ENCODE results near the gene SPATA32.

Gene SPATA32

DNA sequence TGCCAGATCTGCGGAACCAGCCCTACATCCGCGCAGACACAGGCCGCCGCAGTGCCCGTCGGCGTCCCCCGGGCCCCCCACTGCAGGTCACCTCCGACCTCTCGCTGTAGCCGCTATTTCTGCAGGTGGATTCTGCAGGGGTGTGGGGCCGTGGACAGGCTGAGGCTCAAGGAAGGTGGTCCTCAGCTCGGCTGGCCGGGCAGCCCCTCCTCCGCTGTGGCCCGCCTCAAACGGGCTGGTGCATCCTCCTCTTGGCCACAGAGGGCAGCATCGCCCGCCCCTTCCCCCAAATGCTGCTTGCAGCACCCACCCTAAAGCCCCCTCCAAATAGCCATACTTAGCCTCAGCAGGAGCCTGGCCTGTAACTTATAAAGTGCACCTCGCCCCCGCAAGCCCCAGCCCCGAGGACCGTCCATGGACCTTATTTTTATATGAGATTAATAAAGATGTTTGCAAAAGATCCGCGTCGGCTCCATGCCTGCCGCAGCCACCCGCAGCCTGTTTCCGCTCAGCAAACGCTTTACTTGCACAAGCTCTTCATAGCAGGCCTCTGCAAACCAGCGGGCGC is 14.9 kb downstream of the SPATA32 start:
- DNase-seq (ENCODE audit: low read depth) = peak; percentile 76

DNA sequence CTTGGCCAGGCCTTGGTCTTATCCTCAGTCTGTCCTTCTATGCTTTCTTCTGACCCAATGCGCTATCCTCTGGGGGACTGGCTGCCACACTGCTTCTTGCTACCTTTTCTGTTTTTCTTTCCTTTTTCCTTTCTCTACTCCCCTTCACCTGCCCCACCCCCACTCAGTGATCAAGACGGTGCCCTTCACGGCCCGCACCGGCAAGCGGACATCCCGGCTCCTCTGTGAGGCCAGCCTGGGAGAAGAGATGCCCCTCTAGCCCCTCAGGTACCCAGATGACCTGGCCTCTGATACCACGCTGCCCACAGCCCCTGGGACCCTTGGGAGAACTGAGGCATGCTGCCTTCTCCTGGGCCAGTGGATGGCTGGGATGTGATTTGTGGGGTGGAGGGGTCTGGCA is 15.6 kb downstream of the SPATA32 start:
- DNase-seq (ENCODE audit: low read depth) = no peak

- DNase-seq (ENCODE audit: low read depth) = no peak
Measured at GRCh38 chr17:45244725-45245656, 16.9 kb downstream of the SPATA32 start.

- DNase-seq (ENCODE audit: low read depth) = no peak
Measured at GRCh38 chr17:45243750-45244149, 18.1 kb downstream of the SPATA32 start.

DNA sequence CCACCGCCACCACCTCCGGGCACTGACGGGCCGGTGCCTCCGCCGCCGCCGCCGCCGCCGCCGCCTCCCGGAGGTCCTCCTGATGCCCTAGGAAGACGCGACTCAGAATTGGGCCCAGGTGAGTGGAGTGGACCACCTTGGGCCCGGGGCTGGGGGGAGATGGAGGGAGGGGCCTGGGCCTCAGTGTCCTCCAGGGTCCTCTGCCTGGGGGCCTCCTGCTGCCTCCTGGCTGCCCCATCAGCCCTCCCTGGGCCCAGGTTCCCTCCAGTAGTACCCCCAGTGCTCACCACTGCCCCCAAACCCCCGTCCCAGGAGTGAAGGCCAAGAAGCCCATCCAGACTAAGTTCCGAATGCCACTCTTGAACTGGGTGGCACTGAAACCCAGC is 19.9 kb downstream of the SPATA32 start:
- DNase-seq (ENCODE audit: low read depth) = no peak

DNA sequence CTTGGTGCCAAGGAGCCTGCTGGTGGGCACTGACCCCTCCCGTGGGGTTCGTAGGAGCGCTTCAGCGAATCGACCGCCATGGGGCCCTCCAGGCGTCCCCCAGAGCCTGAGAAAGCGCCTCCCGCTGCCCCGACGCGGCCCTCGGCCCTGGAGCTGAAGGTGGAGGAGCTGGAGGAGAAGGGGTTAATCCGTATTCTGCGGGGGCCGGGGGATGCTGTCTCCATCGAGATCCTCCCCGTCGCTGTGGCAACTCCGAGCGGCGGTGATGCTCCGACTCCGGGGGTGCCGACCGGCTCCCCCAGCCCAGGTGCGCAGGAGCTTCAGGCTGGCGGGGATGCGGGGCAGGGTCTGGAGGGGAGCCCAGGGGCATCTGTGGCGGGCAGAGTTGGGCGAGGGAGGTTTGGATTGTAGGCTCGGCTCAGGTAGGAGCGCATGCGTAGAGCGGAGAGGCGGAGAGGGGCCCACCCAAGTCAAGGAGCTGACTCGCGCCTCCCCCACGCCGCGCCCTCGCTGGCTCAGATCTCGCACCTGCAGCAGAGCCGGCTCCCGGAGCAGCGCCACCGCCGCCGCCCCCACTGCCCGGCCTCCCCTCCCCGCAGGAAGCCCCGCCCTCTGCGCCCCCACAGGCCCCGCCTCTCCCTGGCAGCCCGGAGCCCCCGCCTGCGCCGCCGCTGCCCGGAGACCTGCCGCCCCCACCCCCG is 20.4 kb downstream of the SPATA32 start:
- no peak for DNase-seq (ENCODE audit: low read depth)

DNA sequence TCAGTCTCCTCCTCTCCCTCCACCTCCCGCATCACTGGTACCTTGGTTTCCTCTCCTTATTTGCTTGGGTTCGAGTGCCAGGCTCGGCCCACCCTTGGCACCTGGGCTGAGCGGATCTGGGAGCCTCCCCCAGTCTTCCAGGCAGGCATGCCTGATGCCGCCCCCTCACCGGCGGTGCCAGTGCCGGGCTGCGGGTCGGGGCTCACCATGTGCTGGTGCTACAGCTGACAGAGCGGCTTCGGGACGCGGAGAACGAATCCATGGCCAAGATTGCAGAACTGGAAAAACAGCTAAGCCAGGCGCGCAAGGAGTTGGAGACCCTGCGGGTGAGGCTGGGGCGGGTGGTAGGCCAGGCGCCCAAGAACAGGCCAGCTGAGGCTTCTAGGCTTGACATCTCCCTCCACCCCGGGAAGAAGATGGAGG is 21.0 kb downstream of the SPATA32 start:
- no peak for DNase-seq (ENCODE audit: low read depth)

DNA sequence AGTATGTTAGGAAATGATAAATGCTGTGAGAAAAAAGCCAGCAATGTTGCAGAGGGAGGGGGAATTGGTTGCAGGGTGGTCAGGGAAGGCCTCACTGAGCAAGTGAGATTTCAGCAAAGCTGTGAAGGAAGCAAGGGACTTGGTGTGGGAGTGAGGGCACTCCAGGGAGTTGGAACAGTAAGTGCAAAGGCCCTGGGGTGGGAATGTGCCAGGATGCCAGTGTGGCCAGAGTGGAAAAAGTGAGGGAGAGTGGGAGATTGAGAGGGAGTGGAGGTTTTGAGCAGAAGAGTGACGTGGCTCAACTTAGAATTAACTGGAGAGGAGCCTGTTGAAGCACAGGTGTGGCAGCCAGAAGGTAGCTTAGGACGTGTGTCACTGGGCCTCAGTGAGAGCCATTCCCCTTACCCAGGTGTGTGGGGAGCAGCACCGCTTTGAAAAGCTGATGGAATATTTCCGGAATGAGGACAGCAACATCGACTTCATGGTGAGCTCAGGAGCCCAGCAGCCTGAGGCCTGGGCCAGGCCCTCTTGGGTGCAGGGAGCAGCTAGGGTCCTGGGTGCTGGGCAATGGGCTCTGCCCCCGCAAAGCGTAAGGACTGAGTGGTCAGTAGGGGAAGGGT is 23.6 kb downstream of the SPATA32 start:
- DNase-seq (ENCODE audit: low read depth) = no peak

DNA sequence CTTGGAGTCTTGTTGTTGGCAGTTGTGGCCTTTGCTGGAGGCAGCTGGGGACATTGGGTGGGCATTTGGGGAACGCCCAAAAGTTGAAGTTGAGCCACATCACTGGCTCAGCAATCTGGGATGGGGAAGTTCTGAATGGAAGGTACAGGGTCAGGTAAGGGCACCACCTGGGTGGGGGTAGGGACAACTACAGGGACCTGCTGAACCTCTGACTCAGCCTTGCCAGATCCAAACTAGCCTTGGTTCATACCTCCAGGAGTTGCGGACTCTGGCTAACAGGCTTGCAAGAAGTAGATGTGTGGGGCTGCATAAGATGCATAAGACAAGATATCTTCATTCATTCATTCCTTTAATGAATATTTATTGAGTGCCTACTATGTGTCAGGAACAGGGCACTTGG is 24.2 kb downstream of the SPATA32 start:
- DNase-seq (ENCODE audit: low read depth) = no peak

DNA sequence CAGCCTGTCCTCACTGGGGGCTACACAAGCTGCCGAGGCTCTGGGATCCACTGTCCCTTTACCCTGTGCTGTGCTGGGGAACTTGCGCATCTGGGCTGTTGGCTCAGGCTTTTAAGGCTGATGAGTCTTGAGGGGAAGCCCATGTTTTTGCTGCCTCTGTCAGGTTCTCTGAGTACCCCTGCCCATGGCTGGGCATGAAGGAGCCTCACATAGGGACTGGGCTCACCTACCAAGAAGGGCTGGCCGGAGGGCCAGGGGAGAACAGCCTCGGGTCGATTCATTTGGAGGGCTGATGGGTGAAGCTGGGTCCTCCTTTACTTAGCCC is 25.6 kb downstream of the SPATA32 start:
- no peak for DNase-seq (ENCODE audit: low read depth)

- DNase-seq (ENCODE audit: low read depth) = peak; percentile 68
Measured at GRCh38 chr17:45235416-45236281, 26.2 kb downstream of the SPATA32 start.

DNA sequence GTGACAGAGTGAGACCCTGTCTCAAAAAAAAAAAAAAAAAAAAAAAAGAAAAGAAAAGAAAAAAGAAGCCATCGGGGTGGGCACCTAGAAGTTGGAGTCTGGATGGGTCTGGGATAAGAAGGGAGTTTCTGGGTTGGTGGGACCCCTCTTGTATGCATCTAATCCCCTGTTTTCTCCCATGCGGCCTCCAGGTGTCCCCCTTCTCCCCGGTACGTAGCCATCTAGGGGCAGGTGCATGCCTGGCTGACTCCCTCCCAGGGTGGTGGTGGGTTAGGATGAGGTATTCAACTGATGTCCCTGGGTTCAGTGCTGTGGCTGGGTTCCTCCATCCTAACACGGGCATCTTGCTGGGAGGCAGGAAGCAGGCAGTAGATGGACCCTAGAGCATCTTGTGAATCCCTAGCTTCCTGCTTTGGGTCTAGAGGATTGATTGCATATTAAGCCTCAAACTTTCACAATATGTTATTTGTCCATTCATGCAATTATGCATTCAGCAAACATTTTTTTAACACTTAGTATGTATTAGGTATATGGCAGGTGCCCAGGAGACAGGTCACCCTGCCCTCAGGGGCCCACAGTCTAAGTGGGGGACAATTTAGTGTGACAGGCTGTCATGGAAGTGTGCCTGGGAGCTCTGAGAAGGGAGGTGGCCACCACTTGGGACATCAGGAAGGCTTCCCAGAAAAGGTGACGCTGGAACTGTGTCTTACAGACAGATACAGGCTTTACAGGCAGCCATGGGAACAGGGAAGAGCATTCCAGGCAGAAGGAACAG is 27.1 kb downstream of the SPATA32 start:
- DNase-seq (ENCODE audit: low read depth) = peak; percentile 47

DNA sequence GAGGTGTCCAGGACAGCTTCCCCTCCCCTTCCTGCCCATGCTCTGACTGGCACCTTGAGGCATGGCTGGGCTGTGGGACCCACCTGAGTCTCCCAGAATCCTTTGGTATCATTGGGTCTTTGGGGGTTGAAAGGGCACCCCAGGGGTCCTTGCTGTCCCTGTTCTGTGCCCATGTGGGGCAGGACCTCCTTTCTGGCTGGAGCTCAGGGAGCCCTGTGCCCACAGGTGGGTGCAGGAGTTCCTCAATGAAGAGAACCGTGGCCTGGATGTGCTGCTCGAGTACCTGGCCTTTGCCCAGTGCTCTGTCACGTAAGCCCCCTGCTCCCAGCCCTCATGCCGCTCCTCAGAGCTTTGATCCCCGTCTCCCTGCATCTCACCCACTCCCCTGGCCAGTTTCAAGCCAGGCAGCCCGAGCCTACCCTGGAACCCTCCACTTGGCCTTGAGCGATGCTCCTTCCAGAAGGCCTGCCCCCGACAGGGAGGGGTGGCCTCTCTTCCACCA is 28.4 kb downstream of the SPATA32 start:
- DNase-seq (ENCODE audit: low read depth) = no peak

DNA sequence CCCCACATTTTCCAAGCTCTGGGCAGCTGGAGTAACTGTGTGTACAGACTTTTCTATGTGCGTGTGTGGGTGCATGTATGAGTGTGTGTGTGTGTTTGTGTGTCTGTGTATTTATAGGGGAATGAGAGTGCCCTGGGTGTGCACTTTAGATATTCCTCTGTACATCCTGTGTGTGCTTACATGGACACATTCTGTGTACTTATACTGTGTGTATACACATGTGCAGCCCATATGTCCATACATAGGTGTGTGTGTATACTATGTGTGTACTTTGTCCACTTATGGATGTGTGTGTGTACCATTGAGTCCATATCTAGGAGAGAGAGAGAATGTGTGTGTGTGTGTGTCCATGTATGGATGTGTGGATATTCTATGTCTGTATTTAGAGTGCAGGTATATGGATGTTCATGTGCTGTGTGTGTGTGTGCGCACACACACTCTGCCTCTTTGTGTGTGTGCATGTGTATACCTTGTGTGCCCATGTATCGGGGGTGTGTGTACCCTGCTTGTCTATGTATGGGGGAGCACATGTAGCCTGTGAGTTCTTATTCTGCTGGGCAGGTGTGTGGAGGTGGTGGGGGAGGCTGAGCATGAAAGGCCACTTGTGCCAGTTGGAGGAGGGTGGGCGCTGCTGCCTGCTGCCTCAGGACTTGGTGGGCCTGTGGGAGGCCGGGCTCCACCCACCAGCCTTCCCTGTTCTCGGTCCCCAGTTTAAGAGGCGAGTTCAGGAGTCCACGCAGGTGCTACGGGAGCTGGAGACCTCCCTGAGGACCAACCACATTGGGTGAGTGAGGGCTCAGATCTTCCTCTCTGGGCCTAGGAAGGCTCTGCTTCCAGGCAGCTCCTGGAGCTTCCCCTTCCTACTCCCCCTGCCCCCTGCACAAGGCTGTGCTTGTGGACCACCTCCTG is 29.1 kb downstream of the SPATA32 start:
- no peak for DNase-seq (ENCODE audit: low read depth)

GRCh38 chr17:45231481-45232116 is 30.3 kb downstream of the SPATA32 start:
- DNase-seq (ENCODE audit: low read depth) = no peak

- no peak for DNase-seq (ENCODE audit: low read depth)
Measured at GRCh38 chr17:45230787-45231480, 31.0 kb downstream of the SPATA32 start.

- no peak for DNase-seq (ENCODE audit: low read depth)
Measured at GRCh38 chr17:45230410-45230786, 31.5 kb downstream of the SPATA32 start.

- no peak for DNase-seq (ENCODE audit: low read depth)
Measured at GRCh38 chr17:45229681-45230409, 32.0 kb downstream of the SPATA32 start.
